CD4-positive, alpha-beta T cell treated with Interleukin-1 beta for 1 hour (primary cell): ENCODE results near the gene NME8.

Source experiments
- DNase-seq, 2 donors: peaks; one replicate each; pipeline ENCODE4 v3.0.0-alpha.2; 2020 to 2022

The NME8 gene

GRCh38 chr7:37943905-37944736 is 95.7 kb downstream of the NME8 start:
- no peak for DNase-seq

- no peak for DNase-seq
Observed at GRCh38 chr7:37944737-37945054, 96.3 kb downstream of the NME8 start.

GRCh38 chr7:37945336-37945735 is 96.9 kb downstream of the NME8 start:
- DNase-seq: no peak

- no peak for DNase-seq
Observed at GRCh38 chr7:37947138-37947940, 98.9 kb downstream of the NME8 start.

- no peak for DNase-seq
Observed at GRCh38 chr7:37947941-37948210, 99.5 kb downstream of the NME8 start.
